ENCODE measurements around the gene PTPRM.

PTPRM gene

DNA sequence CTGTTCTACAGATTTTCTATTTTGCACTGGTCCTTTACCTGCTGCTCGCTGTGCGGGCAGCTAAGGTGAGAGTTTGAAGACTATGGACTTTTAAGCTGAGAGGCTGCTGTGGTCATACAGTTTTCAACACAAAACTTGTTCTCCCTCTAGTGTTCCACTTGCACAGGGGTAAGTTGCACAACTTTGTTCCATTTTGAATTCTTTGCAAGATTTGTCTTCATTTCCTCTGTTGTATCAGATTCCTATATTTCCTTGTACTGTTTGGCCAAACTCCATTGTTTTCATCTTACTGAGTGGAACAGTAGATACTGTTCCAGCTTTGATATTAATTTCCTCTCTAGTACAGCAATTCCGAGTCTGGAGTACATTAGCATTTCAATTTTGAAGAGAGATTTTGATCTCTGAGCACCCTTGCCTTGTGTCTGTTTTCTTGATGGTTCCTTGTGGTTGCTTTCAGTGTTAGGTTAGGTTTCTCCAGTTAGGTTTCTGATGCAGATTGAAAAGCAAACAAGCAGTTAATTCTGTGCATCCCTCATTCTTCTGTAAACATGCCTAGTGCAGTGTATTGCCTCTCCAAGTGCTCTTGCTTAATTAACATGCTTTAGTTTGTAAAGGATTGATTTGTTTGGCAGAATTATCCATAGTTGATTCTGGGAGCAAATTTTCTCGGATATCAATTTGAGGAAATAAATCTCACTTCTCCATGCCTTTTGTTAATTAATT lies 188.8 kb downstream of the PTPRM start:
- DNase-seq (ENCODE audit: low spot score): no peak

DNA sequence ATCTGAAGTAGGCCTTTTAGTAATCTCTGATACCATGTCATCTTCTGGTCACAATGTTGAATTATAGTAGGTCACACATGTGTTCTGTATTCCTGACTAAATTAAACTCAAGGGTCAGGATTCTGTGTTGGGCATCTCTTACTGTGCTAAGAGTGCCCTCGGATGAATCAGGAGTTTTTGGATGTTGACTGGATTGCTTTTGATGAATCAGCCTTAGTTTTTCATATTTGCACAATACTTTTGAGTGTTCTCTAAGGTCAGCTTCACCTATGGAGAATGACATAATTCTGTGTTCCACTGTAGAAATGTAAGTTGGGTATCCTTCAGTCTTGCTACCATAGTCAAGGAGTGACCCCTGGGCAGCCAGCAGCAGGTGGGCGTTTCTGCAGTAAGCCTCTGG lies 190.1 kb downstream of the PTPRM start:
- DNase-seq (ENCODE audit: low spot score): no peak

DNA sequence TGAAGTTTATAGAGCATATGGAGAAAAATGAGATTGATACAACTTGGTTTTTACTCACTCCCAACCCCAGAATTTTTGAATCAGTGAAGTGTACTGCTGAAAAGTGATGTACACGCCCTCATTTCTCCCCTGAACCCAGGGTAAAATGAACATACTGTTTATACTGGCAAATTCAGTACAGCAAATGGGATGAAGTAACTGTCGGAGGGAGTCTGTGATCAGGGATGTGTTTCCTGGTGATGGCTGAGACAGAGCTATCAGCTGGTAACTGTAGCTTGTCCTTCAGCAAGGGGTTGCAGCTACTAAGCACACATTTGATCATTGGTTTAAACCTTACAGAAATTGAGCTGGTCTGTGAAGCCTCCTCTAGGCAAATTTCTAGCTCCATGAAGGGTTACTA lies 191.6 kb downstream of the PTPRM start:
- no peak for DNase-seq (ENCODE audit: low spot score)

DNA sequence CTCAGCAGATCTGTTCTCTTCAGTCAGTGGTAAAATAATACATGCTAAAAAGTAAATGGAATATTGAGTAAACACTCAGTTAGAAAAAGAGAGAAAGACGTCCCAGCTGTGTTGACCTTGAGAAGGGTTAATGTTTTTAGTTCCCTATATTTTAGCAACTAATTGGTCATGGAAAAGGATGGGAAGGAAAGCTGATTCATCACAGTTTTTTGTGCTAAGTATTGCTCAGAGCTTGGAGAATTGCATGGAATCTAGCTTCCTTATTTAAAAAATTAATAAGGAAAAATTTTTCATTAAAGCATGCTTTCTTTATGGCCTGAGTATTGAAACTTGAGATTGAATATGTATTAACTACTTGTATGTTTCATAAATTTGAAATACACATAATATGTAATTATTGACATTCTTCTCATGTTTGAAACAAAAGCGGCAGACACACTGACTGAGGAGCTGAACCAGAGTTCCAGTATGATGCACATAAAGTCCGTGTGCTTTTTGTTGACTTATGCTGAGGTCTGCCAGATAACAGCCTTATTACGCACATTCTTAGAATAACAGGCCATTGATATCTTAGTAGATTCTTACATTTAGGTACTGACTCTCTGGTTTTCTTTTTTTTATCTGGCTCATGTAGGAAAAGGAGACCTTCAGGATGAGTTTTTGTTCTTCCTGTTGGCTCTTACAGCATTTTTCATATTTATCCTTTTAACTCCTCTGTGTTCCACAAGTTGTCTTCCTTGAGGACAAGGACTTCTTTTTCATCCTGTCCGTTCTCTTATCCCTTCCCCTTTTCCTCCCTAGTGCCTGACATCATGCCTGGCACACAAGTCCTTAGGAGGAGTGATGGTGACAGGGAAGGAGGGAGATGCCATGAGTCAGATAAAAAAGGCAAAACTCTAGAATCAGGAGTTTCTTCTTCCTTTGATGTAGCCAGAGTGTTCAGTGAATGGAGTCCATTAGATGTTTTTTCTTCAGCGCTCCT lies 194.1 kb downstream of the PTPRM start:
- DNase-seq (ENCODE audit: low spot score): no peak

DNA sequence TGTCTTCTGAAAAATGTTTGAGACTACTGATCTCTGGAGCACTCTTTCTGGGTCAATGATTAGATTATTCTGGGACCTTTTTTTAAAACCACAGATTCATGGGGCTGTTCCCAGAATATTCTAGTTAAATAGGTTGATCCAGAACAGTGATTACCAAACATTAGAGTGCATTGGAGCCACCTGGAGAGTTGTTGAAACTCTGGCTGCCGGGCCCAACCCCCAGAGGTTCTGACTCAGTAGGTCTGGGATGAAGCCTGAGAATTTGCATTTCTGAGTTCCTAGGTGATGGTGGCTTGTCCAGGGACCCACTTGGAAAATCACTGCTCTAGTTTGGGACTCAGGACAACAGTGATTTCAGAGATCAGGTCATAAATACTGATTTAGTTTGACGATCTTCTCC lies 197.3 kb downstream of the PTPRM start:
- no peak for DNase-seq (ENCODE audit: low spot score)

DNA sequence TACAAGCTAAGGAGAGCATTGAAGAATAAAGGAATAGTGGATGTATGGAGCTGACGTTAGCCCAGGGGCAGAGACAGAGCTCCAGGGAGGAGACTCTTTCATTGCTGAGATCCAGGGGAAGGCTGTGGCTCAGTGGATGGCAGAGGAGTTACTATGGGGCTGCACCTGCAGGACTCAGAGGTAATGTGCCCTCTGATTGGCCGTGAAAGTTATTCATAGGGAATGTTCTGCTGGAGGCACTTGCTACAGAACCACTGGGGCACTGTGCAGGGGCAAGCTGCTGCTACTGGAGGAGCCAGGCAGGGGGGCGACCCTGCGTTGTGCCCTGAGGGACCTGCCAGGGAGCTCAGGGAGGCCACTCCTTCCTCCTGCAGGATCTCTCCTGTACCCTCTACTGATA lies 199.2 kb downstream of the PTPRM start:
- no peak for DNase-seq (ENCODE audit: low spot score)

DNA sequence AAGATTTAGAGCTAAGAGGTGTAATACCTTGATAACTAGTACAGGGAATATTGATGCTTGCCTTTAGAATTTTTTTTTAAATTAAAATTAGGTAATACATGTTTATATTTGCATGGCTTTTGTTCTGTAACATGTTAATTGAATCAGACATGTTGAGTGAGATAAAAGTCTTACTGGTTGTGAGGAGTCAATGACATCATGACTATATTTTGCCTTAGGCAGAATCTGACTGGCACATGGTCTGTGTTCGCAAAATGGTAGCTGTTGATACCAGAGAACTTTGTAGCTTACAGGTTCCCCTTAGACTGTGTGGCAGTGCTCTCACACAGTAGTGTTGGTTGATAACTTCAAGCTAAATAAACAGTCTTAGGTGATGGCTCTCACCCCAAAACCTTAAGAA lies 199.7 kb downstream of the PTPRM start:
- DNase-seq (ENCODE audit: low spot score): no peak

DNA sequence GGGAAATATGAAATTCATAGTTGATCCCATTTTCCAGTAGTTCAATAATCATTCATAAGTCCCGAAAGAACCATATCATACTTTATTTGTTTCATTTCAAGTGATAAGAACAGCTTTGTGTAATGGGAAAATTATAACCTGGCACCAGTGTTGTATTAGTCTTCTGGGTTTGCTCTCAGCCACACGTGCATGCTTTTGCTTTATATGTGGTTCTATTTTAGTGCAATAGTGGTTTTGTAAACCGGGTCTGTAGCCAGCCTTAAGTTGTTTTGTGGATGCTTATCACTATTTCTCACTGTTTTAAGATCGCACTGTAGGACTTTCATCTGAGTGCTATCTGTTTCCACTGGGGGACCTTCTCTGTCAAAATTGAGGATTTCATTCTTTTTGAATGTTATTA lies 203.8 kb downstream of the PTPRM start:
- no peak for DNase-seq (ENCODE audit: low spot score)

DNA sequence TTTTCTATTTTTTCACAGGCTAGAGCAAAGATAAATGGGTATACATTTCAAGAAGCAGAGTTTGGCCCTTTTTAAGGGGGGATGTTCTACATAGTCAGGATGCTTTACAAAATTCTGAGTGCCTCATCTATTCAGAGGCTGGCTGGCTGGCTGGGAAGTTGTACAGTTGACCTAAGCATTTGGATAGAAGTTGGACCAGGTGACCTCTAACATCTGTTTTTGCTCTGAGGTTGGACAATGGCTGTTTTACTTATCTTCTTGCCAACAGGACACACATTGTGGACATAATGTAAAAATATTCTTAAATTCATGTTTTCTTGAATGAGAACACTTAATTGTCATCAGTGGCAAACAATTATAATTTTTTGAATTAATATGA lies 205.4 kb downstream of the PTPRM start:
- no peak for DNase-seq (ENCODE audit: low spot score)

DNA sequence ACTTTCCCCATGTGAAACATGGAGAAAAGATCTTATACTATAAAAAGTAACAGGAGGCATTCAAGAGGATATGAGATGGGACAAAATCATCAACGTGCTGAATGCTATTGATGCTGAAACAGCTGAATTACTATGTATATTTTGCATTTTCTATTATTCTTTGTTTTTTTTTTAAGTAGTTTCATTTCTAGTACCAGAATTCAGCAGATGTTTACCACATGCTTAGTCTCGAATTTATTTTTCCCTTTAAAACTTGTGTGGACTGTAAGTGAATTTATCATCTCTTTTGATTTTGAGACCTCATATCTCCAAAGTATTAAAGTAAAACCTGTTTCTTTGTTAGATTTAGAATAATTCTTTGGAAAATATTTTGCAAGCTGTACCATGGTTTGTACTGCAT lies 205.8 kb downstream of the PTPRM start:
- DNase-seq (ENCODE audit: low spot score): no peak

DNA sequence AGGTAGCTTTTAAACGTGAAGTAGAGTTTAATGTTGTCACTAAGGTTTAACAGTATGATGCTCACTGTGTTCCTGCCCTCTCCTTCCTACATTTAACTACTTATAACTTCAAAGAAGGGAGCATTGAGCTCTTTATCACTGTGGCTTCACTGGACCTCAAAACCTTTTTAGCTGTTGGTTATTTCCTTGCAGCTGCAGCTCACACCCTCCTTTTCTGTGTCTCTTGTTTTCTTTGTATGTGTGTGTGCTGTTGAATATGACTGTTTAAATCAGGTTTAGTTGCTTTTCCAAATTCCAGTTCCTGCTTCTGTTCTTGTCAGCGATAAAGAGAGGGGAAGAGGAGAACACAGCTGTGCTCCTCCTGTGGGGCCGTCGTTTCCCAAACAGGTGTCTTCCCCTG lies 208.0 kb downstream of the PTPRM start:
- no peak for DNase-seq (ENCODE audit: low spot score)

DNA sequence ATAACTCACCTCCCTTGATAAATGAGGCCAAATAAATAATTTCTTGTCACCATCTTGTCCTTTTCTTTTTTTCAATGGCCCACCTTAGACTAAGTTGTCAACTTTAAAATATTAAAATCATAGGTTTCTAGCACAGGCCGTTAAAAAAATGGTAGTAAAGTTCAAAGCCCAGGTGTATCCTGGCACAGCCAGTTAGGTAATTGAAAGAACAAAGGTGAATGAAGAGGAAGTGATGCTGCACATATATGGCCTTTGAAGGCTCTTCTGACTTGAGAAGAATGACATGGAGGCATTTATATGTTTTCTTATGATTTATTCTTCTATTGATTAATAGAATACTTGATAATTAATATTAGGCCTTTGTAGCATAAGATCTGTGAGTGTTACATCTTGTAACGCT lies 208.7 kb downstream of the PTPRM start:
- no peak for DNase-seq (ENCODE audit: low spot score)

DNA sequence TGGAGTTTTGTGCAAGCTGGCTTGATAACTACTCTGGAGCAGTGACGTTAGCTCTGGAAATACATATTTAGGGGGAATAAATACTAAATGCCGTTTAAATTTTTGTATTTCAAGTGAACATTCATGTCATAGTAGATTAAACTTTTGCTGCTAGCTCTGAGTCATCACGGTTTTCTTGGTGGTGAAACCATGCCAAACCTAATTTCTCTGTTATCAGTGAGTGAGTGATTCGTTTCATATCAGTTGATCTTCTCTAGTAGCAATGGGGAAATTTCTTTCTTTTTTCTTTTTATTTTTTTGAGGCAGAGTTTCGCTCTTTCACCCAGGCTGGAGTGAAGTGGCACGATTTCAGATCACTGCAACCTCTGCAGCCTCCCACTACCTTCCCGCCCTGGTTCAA lies 211.1 kb downstream of the PTPRM start:
- no peak for DNase-seq (ENCODE audit: low spot score)

DNA sequence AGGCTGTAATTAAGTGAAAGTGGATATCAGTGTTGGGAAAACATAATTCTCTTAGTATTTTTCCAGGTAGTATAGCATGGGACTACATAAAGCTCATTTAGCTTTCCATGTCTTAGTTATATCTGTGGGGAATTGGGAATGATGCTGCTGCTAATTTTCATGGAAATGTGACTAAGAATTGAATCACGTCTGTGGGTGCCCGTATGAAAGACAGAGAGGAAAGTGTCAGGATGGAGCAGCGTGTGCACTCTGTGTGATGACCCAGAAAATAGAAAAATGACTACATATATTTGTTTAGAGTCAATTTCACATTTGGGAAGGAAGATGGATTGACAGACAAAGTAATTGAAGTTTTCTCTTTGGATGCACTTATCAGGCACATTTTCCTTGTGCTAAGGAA lies 212.1 kb downstream of the PTPRM start:
- no peak for DNase-seq (ENCODE audit: low spot score)

DNA sequence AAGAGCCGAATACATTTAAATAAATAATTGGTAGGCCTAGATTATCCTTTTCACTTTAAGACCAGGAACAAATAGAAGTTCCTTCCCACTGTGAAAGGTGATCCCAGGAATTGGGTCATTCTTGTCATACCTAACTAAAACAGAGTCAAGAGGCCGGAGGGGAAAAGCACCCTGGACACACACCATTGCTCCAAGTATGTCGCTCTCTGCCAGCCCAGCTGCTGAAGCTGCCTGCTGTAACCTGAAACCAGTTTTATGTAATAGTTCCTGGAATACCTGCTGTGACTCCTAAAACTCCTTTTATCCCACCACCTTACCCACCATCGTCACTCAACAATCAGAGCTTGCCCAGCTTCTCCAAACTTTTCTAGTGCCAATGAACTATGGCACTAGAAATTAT lies 217.1 kb downstream of the PTPRM start:
- DNase-seq (ENCODE audit: low spot score): no peak

DNA sequence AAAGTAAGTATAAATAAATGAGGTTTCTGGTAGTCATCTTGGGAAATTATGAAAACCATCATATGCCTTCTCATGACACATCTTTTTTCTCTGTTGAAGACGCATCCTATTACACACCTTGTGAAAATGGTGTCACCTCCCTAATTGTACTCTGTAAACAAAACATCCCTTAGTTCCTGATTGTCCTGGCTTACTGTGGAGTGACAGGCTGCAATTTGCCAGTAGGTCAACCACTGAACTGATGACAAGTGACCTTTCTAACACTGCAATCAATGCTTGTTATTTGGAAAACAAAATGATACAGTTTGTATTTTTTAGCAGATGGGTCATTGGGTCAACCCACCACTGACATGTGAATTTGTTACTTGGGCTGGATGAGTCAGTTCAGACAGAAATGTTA lies 219.5 kb downstream of the PTPRM start:
- DNase-seq (ENCODE audit: low spot score): no peak

DNA sequence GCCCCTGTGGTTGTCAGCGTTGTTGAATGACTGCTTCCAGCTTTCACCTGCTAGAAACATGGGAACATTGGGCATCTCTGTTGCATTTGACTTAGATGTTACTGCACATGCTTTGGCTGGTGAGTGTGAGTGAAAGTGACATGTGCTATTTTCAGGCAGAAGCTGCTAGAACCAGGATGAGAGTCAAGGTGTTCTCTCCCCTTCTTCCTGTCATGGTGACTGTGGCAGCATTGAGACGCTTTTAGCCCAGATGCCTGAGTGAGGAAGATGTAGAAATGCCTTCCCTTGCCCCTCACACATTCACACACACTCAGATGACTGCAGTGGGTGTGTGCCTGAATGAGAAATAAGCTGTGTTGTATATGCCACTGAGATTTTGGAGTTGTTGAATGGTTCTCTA lies 220.2 kb downstream of the PTPRM start:
- no peak for DNase-seq (ENCODE audit: low spot score)

DNA sequence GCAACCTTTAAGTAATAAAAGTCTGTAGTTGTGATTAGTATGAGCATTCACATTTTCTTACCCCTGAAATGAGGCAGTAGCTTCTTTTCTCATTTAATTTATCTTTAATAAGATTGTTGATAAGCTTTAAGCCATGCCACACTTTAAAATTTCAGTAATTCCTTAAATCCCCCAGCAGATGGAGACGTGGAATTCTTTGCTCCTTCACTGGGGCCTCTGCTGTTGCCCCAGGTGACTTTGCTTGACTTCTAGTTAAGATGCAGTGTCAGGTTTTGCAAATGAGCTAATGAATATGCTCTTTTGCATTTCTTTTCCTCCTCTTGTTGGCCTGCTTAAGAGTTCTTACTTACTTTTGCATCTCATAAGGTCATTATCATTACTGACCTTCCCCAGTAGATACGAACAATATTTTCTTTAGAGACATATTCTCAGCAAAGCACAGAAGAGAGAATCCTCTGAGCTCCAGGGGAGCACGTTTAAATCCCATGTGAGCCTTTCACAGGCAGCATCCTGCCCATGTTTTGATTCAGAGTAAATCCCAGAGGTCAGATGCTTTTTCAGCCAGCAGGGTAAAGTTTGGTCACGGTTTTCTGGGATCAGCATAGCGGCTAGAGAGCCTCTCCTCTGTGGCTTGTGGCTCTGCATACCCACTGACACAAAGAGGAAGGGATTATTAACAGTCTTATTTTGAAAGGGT lies 222.9 kb downstream of the PTPRM start:
- no peak for DNase-seq (ENCODE audit: low spot score)

DNA sequence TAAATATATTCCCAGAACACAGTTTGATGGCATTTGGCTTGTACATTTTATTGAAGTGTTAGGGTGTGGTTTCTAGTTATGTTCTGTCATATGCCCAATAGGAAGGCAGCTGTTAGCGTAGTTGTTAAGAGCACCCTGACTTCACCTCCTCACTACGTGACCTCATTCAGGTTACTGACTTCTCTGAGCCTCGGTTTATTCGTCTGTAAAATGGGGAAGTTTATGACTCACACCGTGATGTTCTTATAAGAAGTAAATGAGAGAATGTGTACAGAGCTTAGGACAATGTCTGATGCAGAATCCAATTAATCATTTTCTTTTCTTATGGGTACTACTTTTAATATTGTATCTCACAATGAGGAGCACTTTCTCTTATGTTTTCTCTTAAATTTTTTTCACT lies 226.0 kb downstream of the PTPRM start:
- no peak for DNase-seq (ENCODE audit: low spot score)

DNA sequence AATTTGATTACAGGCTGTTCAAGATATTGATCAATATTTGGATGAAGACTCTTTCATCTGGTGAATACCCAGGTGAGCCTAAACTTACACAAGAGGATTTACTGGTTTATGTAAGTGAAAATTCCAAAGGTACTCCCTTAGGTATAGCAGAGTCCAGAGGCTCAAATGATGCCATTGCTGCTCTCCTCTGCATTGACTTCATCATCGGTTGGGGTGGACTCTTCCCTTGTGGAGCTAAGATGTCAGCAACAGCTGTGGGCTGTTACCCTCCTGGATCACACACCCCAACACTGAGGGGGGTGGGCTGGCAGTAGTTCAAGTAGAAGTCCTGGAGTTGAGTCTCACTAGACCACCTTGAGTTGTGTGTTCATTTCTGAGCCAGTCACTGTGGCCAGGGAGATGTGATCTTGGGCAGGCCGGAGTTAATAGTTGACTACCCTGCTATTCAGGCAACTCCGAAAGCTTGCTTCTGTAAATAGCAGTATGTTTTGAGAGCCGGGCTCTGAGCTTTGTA lies 236.9 kb downstream of the PTPRM start:
- DNase-seq (ENCODE audit: low spot score): no peak

DNA sequence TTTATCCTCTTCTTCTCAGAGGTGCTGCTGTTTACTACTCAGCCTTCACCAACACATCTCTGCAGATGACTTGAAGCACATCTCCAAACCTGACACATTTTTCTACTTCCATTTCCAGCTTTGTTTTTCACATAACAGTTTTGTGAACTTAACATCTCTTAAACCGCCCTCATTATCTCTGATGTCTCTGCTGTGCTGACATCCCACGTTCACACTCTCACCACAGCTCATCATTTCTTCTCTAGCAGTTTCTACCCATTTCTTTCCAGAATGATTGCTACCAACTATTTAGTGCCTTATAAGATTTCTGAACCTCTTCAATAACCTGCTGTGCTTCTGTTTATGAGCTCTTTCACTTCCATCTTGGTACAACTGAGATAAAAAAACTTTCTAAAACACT lies 238.0 kb downstream of the PTPRM start:
- DNase-seq (ENCODE audit: low spot score): no peak

DNA sequence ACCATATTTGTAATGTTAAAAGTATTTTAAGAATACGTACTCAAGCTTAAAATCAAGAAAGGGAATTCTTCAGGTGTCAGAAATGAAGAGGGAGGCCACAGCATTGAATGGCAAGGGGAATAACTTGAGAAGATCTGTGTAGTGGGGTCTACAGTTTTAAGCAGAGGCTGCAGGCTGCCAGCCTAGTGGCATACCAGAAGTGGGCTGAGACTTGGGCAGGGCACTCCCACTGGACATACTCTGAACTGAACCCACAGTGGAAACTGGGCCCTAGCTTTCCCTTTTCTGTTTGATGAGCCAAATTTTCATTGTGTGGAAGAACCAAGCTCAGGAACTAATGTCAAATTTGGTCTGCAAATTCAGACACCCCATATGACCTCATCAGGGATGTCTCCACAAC lies 238.8 kb downstream of the PTPRM start:
- no peak for DNase-seq (ENCODE audit: low spot score)

Data from CD4-positive, alpha-beta T cell treated with Interleukin-6 at 100 ng/mL for 8 hours (primary cell).